ENCODE measurements around the gene CTXND2. TPM values are rescaled to one million over a fixed set of nuclear protein-coding genes. Genes with fewer than 3 reads are reported as not detected.

The CTXND2 gene
- total and polyA plus RNA-seq, 2 of the 8 experiments (the other 6 are each of a cell fraction or from before 2014, with no cell fraction given) = not detected

- no peak for DNase-seq (ENCODE audit: low read depth in 1 of 2, low spot score in 2 of 2)
- Histone ChIP-seq H3K79me1 (ENCODE audit: low read depth, low read length) (no peaks in the 10 kb centered on the region), H3K56ac (replicated peaks; ENCODE audit: insufficient read length, low read depth, low read length) (no peak overlapping the region), H2AFZ (ENCODE audit: low read length) (no peak overlapping the region), H4K5ac (ENCODE audit: insufficient read length, low read depth, low read length) (no peak overlapping the region), H3K27ac (ENCODE audit: low read depth, low read length) (no peak overlapping the region), H3K9me3 (ENCODE audit: insufficient read depth in 2 of 2, low read depth in 1 of 2, low read length in 1 of 2) (peaks cover 0 to 3% of the 10 kb centered on the region in 2 experiments; a peak in 1 of 4 replicates), H3K79me2 (ENCODE audit: control insufficient read depth in 1 of 2, insufficient read depth in 2 of 2, low read length in 2 of 2) (no peaks in the 10 kb centered on the region), H3K4ac (replicated peaks; ENCODE audit: insufficient read length, low read depth, low read length) (no peak overlapping the region), H2BK20ac (ENCODE audit: low read length) (no peak overlapping the region), H3K23ac (ENCODE audit: insufficient read length) (no peak overlapping the region), H3K4me2 (ENCODE audit: insufficient read depth in 1 of 2, low read depth in 2 of 2, low read length in 2 of 2) (no peak overlapping the region), H2AK5ac (ENCODE audit: low read depth, low read length) (no peak overlapping the region), H3K4me3 (ENCODE audit: extremely low read depth in 1 of 4, insufficient read depth in 2 of 4, low read depth in 3 of 4, low read length in 4 of 4) (no peak overlapping the region), H2BK120ac (replicated peaks; ENCODE audit: low read depth, low read length) (no peak overlapping the region), H3K23me2 (ENCODE audit: low read depth, low read length) (no peaks in the 10 kb centered on the region), H3K36me3 (ENCODE audit: control insufficient read depth in 2 of 4, insufficient read depth in 4 of 4, low read length in 3 of 4) (no peaks in the 10 kb centered on the region; a peak in 1 of 8 replicates), H2BK12ac (ENCODE audit: low read depth, low read length) (no peak overlapping the region), H2BK15ac (ENCODE audit: low read length) (no peak overlapping the region), H3K4me1 (replicated peaks in 1 of 4; ENCODE audit: control insufficient read depth in 3 of 4, insufficient read depth in 4 of 4, low read length in 3 of 4) (peaks cover 0 to 4% (median 0%) of the 10 kb centered on the region in 4 experiments; a peak in 2 of 7 replicates), H3K18ac (ENCODE audit: extremely low read depth, low read length) (no peak overlapping the region), H4K91ac (replicated peaks; ENCODE audit: insufficient read length, low read length) (no peak overlapping the region), H4K20me1 (replicated peaks in 1 of 2; ENCODE audit: control insufficient read depth in 1 of 2, insufficient read depth in 2 of 2, low read length in 2 of 2) (no peaks in the 10 kb centered on the region), H3K27me3 (replicated peaks in 1 of 4; ENCODE audit: control insufficient read depth in 3 of 4, extremely low read depth in 1 of 4, insufficient read depth in 3 of 4, low read length in 3 of 4) (no peaks in the 10 kb centered on the region; a peak in 1 of 7 replicates), H2BK5ac (ENCODE audit: low read depth, low read length) (no peak overlapping the region), H4K8ac (ENCODE audit: extremely low read depth, insufficient read depth, low read length) (no peak overlapping the region), H3K9ac (replicated peaks in 1 of 4; ENCODE audit: extremely low read depth in 1 of 4, low read depth in 3 of 4, low read length in 3 of 4) (no peak overlapping the region), H3K14ac (ENCODE audit: insufficient read length) (no peak overlapping the region)
- 92% methylated on average over 3 of the region's 4 CpGs; no CpG with 5 or more reads in 1 of the 2 experiments for WGBS, 2 experiments (ENCODE audit: extremely low coverage in 1 of 2, insufficient coverage in 1 of 2, insufficient read length in 1 of 2, insufficient replicate concordance in 2 of 2, low coverage in 1 of 2, low lambda C conversion rate in 2 of 2, missing lambda C conversion rate in 1 of 2)
- FAIRE-seq = no peak
- POLR2A ChIA-PET (ENCODE audit: partially characterized antibody) = no interaction called here
- CTCF ChIA-PET (ENCODE audit: partially characterized antibody) = interaction anchor here (0.8 kb wide), 1 partner anchor 12 kb away, joined by 4 read pairs; no protein-coding TSS in a partner anchor
- no peak for TF ChIP-seq SP4 (IDR thresholded peaks at IDR 0.05; ENCODE audit: low read length)
- no peak for TF ChIP-seq CEBPB (IDR thresholded peaks at IDR 0.05; ENCODE audit: low read depth, low read length)
- no peak for TF ChIP-seq POLR2AphosphoS5 (IDR thresholded peaks at IDR 0.05; ENCODE audit: low read depth, low read length)
- TF ChIP-seq CBX8 (IDR thresholded peaks at IDR 0.05; ENCODE audit: borderline replicate concordance, low read depth, low read length) = no peak
- no peak for TF ChIP-seq SRF (IDR thresholded peaks at IDR 0.05; ENCODE audit: low read depth, low read length)
- TF ChIP-seq ATF3 (IDR thresholded peaks at IDR 0.05; ENCODE audit: insufficient read depth, low read depth, low read length) = no peak
- no peak for TF ChIP-seq KDM1A (IDR thresholded peaks at IDR 0.05; ENCODE audit: borderline replicate concordance, low read length)
- no peak for TF ChIP-seq KDM4A (IDR thresholded peaks at IDR 0.05; ENCODE audit: low read depth, low read length, severe bottlenecking)
- no peak for TF ChIP-seq EGR1 (IDR thresholded peaks at IDR 0.05; ENCODE audit: borderline replicate concordance, low read depth, low read length)
- no peak for TF ChIP-seq RXRA (IDR thresholded peaks at IDR 0.05; ENCODE audit: insufficient read depth, low read depth, low read length)
Observed at GRCh38 chr1:150909585-150910180, 22.7 kb downstream of the CTXND2 start.

Measured in H1 (cell line).